K562 (cell line): ENCODE results near the gene UMAD1. TPM values are rescaled to one million over a fixed set of nuclear protein-coding genes. Genes with fewer than 3 reads are reported as not detected.

Experiments used
- ATAC-seq: fragments of 200-7000 bp; cut with Tn5 transposase; 3 replicates; pipeline ENCODE4 v1.9.1; 2020; ENCODE audit warnings: moderate library complexity
- BruUV-seq: library from RNA; stranded (reverse); fragments of 400-500 nt; replicated peaks from 2 replicates; lab custom pipeline; 2021; lab: Mats Ljungman, UMichigan
- CTCF ChIA-PET: fragments of 300-600 bp; formaldehyde crosslinking; extraction: SDS; loops from one replicate; lab custom pipeline; 2021; ENCODE audit warnings: low intra/inter-chr PET ratio; lab: Yijun Ruan, JAX
- POLR2A ChIA-PET: fragments of 300-600, 350-650 bp; sonication (Branson Sonifier 250); formaldehyde crosslinking; extraction: SDS; loops from one replicate; lab custom pipeline; 2021; ENCODE audit warnings: antibody characterized with exemption, inconsistent platforms; lab: Yijun Ruan, JAX
- DNase-seq, 4 experiments: peaks; one replicate each; pipeline versions ENCODE4 v3.0.0 to v3.0.0-alpha.2; 2011 to 2018; ENCODE audit warnings: low spot score in 3 of 4, mixed read lengths in 3 of 4; ENCODE audit errors: extremely low read depth in 1 of 4
- FAIRE-seq: peaks from 2 replicates; lab custom pipeline; 2011; peaks lifted over from hg19 to GRCh38; lab: Jason Lieb, UNC
- H2AFZ ChIP-seq: 2 replicates; pipeline ENCODE4 v1.6.0; 2011; ENCODE audit warnings: low read depth, low read length, control low read depth, inconsistent platforms
- H3K27ac ChIP-seq: fragments of 200-600 bp; 3 replicates; pipeline ENCODE4 v1.8.0; 2011; ENCODE audit warnings: low read depth, mild to moderate bottlenecking, control low read depth, inconsistent platforms, low read length, moderate library complexity, mixed read lengths; ENCODE audit errors: extremely low read depth
- H3K27me3 ChIP-seq, 2 experiments: fragments of 300-600 bp in 1 of 2; 2 replicates in 1 of 2; 3 replicates in 1 of 2; pipeline versions ENCODE4 v1.6.0 to v1.8.0; 2011; ENCODE audit warnings: inconsistent platforms in 2 of 2, low read length in 2 of 2, mild to moderate bottlenecking in 1 of 2, mixed read lengths in 1 of 2, moderate library complexity in 1 of 2; ENCODE audit not compliant: control insufficient read depth in 2 of 2, insufficient read depth in 2 of 2
- H3K36me3 ChIP-seq: fragments of 300-600 bp; 3 replicates; pipeline ENCODE4 v1.8.0; 2011; ENCODE audit warnings: mild to moderate bottlenecking, low read length, inconsistent platforms; ENCODE audit not compliant: control insufficient read depth, insufficient read depth
- H3K4me1 ChIP-seq, 2 experiments: fragments of 200-600 bp in 1 of 2; replicated peaks in 1 of 2; 2 replicates in 1 of 2; 3 replicates in 1 of 2; pipeline versions ENCODE4 v1.5.1 to v1.8.0; 2011; ENCODE audit warnings: inconsistent platforms in 2 of 2, low read length in 2 of 2, mild to moderate bottlenecking in 1 of 2, mixed read lengths in 1 of 2, moderate library complexity in 1 of 2; ENCODE audit not compliant: control insufficient read depth in 2 of 2, insufficient read depth in 2 of 2
- H3K4me2 ChIP-seq: 2 replicates; pipeline ENCODE4 v1.6.1; 2011; ENCODE audit warnings: low read length, control low read depth, inconsistent platforms, mixed read lengths; ENCODE audit not compliant: insufficient read depth
- H3K4me3 ChIP-seq: fragments of 200-600 bp; sonication (generic), shearing (Covaris generic); 2 replicates; pipeline ENCODE4 v1.5.1; 2016; ENCODE audit warnings: control low read depth, inconsistent platforms
- H3K79me2 ChIP-seq: fragments of 200-600 bp; 3 replicates; pipeline ENCODE4 v1.8.0; 2011; ENCODE audit warnings: low read length, inconsistent platforms; ENCODE audit not compliant: control insufficient read depth, insufficient read depth
- H3K9ac ChIP-seq, 2 experiments: 2 replicates each; pipeline versions ENCODE4 v1.6.0 to v1.6.1; 2011; ENCODE audit warnings: low read depth in 2 of 2, low read length in 2 of 2, control low read depth in 1 of 2, inconsistent platforms in 1 of 2, mild to moderate bottlenecking in 1 of 2, mixed read lengths in 1 of 2; ENCODE audit not compliant: insufficient read depth in 1 of 2
- H3K9me1 ChIP-seq: one replicate; pipeline ENCODE4 v1.6.0; 2011; ENCODE audit warnings: inconsistent platforms, mild to moderate bottlenecking, low read length, moderate library complexity; ENCODE audit not compliant: control insufficient read depth, insufficient read depth
- H3K9me3 ChIP-seq: replicated peaks from 2 replicates; pipeline ENCODE4 v1.5.1; 2011; ENCODE audit warnings: low read depth, low read length, inconsistent platforms; ENCODE audit not compliant: control insufficient read depth, insufficient read depth
- H4K20me1 ChIP-seq: replicated peaks from 2 replicates; pipeline ENCODE4 v1.6.1; 2011; ENCODE audit warnings: low read length, inconsistent platforms, mixed read lengths; ENCODE audit not compliant: control insufficient read depth, insufficient read depth
- ARID1B ChIP-seq: fragments of 450-650 bp; IDR thresholded peaks from 2 replicates; pipeline ENCODE4 v1.6.1; 2016; ENCODE audit warnings: antibody characterized with exemption, mild to moderate bottlenecking, inconsistent platforms
- FOXK2 ChIP-seq, 2 experiments: fragments of 450-650 bp; IDR thresholded peaks in 1 of 2; conservative IDR thresholded peaks in 1 of 2; 2 replicates each; pipeline ENCODE4 v1.6.1; 2016; ENCODE audit warnings: low read depth in 2 of 2, mild to moderate bottlenecking in 1 of 2
- RFX5 ChIP-seq: IDR thresholded peaks from 2 replicates; pipeline ENCODE4 v1.6.1; 2011; ENCODE audit warnings: low read depth, mild to moderate bottlenecking, improper control_type of control experiment, low read length
- TSHZ1 ChIP-seq: fragments of 250-450 bp; sonication (Bioruptor Pico); IDR thresholded peaks from 2 replicates; pipeline ENCODE4 v1.4.0; 2020; ENCODE audit warnings: mild to moderate bottlenecking, moderate library complexity
- ZC3H8 ChIP-seq: fragments of 450-650 bp; IDR thresholded peaks from 2 replicates; pipeline ENCODE4 v1.6.1; 2017
- ZFPM2 ChIP-seq: fragments of 250-450 bp; sonication (Bioruptor Pico); IDR thresholded peaks from 2 replicates; pipeline ENCODE4 v1.5.1; 2022; ENCODE audit warnings: mild to moderate bottlenecking
- ZKSCAN3 ChIP-seq: fragments of 250-450 bp; sonication (Bioruptor Pico); IDR thresholded peaks from 2 replicates; pipeline ENCODE4 v1.4.0; 2020
- ZNF175 ChIP-seq: fragments of 200-800 bp; sonication (Bioruptor generic); IDR thresholded peaks from 2 replicates; pipeline ENCODE4 v1.6.1; 2016; ENCODE audit warnings: low read depth, mild to moderate bottlenecking, missing genetic modification characterization, missing compliant biosample characterization
- WGBS: fragments of 100-300 bp; shearing (Covaris generic); methylation state at CpG from one replicate; pipeline ENCODE4 v1.1.6; 2016; ENCODE audit warnings: low coverage, mixed read lengths; ENCODE audit not compliant: insufficient coverage; ENCODE audit errors: missing lambda C conversion rate; 5-methylcytosine and 5-hydroxymethylcytosine counted together
- in situ Hi-C: fragments of 300-500 bp; cut with MboI; formaldehyde crosslinking; loops from 4 replicates; pipeline ENCODE4 v1.15.0; 2018; ENCODE audit warnings: inconsistent platforms, mixed read lengths
- intact Hi-C: fragments of 100-400 bp; cut with micrococcal nuclease; formaldehyde crosslinking; loops from 2 replicates; pipeline ENCODE4 v1.14.2; 2022
- polyA plus RNA-seq, 8 experiments: library from polyadenylated mRNA; depleted of rRNA in 4 of 8; stranded (reverse) in 5 of 8; unstranded in 3 of 8; fragments of >200 nt; fragmentation: Nextera tagmentation in 2 of 8; fragmentation: Illumina TruSeq in 1 of 8; extraction: Ambion mirVana in 2 of 8; extraction: Trizol in 1 of 8; gene quantifications; 2 replicates each; pipeline versions ENCODE4 v1.2.1 to v1.2.3, GENCODE V29; 2011 to 2014; ENCODE audit warnings: inconsistent platforms in 1 of 8, missing spikeins in 1 of 8
- total RNA-seq, 7 experiments: library from RNA; depleted of rRNA in 6 of 7; stranded (reverse); fragments of >200 nt in 6 of 7; fragmentation: Illumina TruSeq in 2 of 7; extraction: Trizol in 2 of 7; gene quantifications; 2 replicates each; pipeline versions ENCODE4 v1.2.1 to v1.2.3, GENCODE V29; 2011 to 2021; ENCODE audit warnings: low replicate concordance in 1 of 7

UMAD1 gene
- total and polyA plus RNA-seq, 9 of the 15 experiments (the other 6 are each of a cell fraction or from before 2014, with no cell fraction given) = 9.0 to 26.7 (median 13.3) TPM

DNA sequence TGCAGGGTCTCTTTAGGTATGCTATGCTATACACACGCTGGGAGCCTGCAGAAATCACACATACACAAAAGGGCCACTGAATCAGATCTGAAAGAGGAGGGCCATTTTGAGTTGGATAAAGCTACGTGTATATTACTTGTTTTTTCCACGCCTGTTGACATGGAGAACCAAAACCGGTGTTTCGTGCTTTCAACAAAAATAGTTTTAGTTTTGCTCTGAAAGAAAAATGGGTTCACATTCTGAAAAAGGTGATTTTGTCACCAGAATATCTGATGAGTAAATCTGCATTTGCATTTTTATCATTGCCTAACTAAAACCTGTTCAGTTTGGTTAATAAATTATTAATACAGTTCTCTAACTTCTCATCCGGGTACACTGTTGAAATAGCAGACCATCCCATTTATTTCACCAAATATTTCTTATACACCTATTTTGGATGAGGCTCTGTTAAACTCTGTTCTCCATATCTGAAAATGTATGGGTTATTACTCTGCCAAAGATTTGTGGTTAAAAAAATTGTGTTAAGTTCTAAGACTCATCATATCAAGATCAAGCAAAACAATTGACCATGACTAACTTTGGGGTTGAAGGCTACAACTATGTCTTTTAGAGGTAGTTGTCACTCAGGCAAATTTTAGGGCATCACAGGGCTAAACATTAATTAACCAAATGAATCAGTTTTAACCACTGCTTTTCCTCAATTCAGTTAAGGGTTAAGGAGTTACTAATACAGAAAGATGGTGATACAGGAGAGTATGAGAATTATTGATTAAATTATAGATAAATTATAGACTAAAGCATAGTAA is 179.1 kb downstream of the UMAD1 start (continued):
- TF ChIP-seq TSHZ1 (CRISPR knock-in tag) (no peak), ZNF175 (CRISPR knock-in tag) (no peak), ZC3H8 (no peak), RFX5 (no peak), ZKSCAN3 (CRISPR knock-in tag) (no peak), ARID1B (no peak)
- TF ChIP-seq, all 486 proteins: peak for 0

- H2AFZ ChIP-seq = no peak overlapping the region
- H3K27me3 ChIP-seq = no peaks in the 10 kb centered on the region
- DNase-seq (no peak), FAIRE-seq (no peak), ATAC-seq (no peak)
- H3K9me3 ChIP-seq = no peaks in the 10 kb centered on the region
- no peaks in the 10 kb centered on the region for H3K9me1 ChIP-seq
- no peaks in the 10 kb centered on the region; a peak in 1 of 5 replicates for H3K4me1 ChIP-seq
- H3K4me2 ChIP-seq = no peak overlapping the region
- 75% methylated on average over 1 of the region's 1 CpG for WGBS
- no peak overlapping the region for H3K4me3 ChIP-seq
- in situ Hi-C loops = no loop called here
- no peaks in the 10 kb centered on the region for H3K36me3 ChIP-seq
- no peak overlapping the region for H3K27ac ChIP-seq
- no peaks in the 10 kb centered on the region for H4K20me1 ChIP-seq
- intact Hi-C loops = no loop called here
- H3K9ac ChIP-seq = no peak overlapping the region
- H3K79me2 ChIP-seq = no peaks in the 10 kb centered on the region
- BruUV-seq = no TSS peak
- ChIA-PET CTCF (no interaction called here), POLR2A (no interaction called here)
- TF ChIP-seq ZFPM2 (CRISPR knock-in tag) (no peak), FOXK2 (conservative IDR thresholded peaks at IDR 0.05 in 1 of 2, IDR thresholded peaks at IDR 0.05 in 1 of 2; ENCODE audit: low read depth in 2 of 2) (no peak)
Measured at GRCh38 chr7:7820409-7820808, 179.9 kb downstream of the UMAD1 start.
